K562 (cell line): ENCODE results near the gene THYN1. TPM values are rescaled to one million over a fixed set of nuclear protein-coding genes. Genes with fewer than 3 reads are reported as not detected.

Source experiments
- MEIS2 ChIP-seq: fragments of 450-650 bp; IDR thresholded peaks from 2 replicates; pipeline ENCODE4 v1.6.1; 2014; ENCODE audit warnings: mild to moderate bottlenecking; ENCODE audit not compliant: partially characterized antibody
- MXI1 ChIP-seq: IDR thresholded peaks from 2 replicates; pipeline ENCODE4 v1.6.1; 2011; ENCODE audit warnings: low read depth, mild to moderate bottlenecking, improper control_type of control experiment, low read length
- NFRKB ChIP-seq: fragments of 450-650 bp; IDR thresholded peaks from 2 replicates; pipeline ENCODE4 v1.6.1; 2016; ENCODE audit warnings: low read depth
- RBBP5 ChIP-seq: fragments of 200-600 bp; sonication (generic); IDR thresholded peaks from 2 replicates; pipeline ENCODE4 v1.6.1; 2012; ENCODE audit warnings: borderline replicate concordance, mild to moderate bottlenecking, low read length, control low read depth, inconsistent platforms; ENCODE audit not compliant: insufficient read depth, poor library complexity, severe bottlenecking
- SIN3A ChIP-seq, 2 experiments: fragments of 150-350 bp in 1 of 2; IDR thresholded peaks; 2 replicates each; pipeline ENCODE4 v1.6.1; 2011 to 2016; ENCODE audit warnings: borderline replicate concordance in 2 of 2, low read depth in 2 of 2, low read length in 2 of 2, mild to moderate bottlenecking in 2 of 2, moderate library complexity in 2 of 2; ENCODE audit not compliant: control insufficient read depth in 1 of 2
- YBX1 ChIP-seq: fragments of 450-650 bp; IDR thresholded peaks from 2 replicates; pipeline ENCODE4 v1.7.1; 2016; ENCODE audit warnings: mild to moderate bottlenecking
- polyA plus RNA-seq, 8 experiments: library from polyadenylated mRNA; depleted of rRNA in 4 of 8; stranded (reverse) in 5 of 8; unstranded in 3 of 8; fragments of >200 nt; fragmentation: Nextera tagmentation in 2 of 8; fragmentation: Illumina TruSeq in 1 of 8; extraction: Ambion mirVana in 2 of 8; extraction: Trizol in 1 of 8; gene quantifications; 2 replicates each; pipeline versions ENCODE4 v1.2.1 to v1.2.3, GENCODE V29; 2011 to 2014; ENCODE audit warnings: inconsistent platforms in 1 of 8, missing spikeins in 1 of 8
- total RNA-seq, 7 experiments: library from RNA; depleted of rRNA in 6 of 7; stranded (reverse); fragments of >200 nt in 6 of 7; fragmentation: Illumina TruSeq in 2 of 7; extraction: Trizol in 2 of 7; gene quantifications; 2 replicates each; pipeline versions ENCODE4 v1.2.1 to v1.2.3, GENCODE V29; 2011 to 2021; ENCODE audit warnings: low replicate concordance in 1 of 7
- TF ChIP-seq, protein P1 (sequence below): conservative IDR thresholded peaks from 2 replicates; pipeline ENCODE4 v1.6.1; 2011; ENCODE audit warnings: low read depth, mild to moderate bottlenecking, low read length; ENCODE audit not compliant: control insufficient read depth
- TF ChIP-seq, protein P2 (sequence below): fragments of 250-450 bp; sonication (Bioruptor Pico); IDR thresholded peaks from 2 replicates; pipeline ENCODE4 v1.4.0; 2020; ENCODE audit warnings: mild to moderate bottlenecking, moderate library complexity
- TF ChIP-seq, protein P3 (sequence below): fragments of 450-650 bp; IDR thresholded peaks from 2 replicates; pipeline ENCODE4 v1.6.1; 2016; ENCODE audit warnings: mild to moderate bottlenecking, moderate library complexity

The THYN1 gene
- total and polyA plus RNA-seq, 9 of the 15 experiments (the other 6 are each of a cell fraction or from before 2014, with no cell fraction given), result 54.9 to 279 (median 104) TPM

DNA sequence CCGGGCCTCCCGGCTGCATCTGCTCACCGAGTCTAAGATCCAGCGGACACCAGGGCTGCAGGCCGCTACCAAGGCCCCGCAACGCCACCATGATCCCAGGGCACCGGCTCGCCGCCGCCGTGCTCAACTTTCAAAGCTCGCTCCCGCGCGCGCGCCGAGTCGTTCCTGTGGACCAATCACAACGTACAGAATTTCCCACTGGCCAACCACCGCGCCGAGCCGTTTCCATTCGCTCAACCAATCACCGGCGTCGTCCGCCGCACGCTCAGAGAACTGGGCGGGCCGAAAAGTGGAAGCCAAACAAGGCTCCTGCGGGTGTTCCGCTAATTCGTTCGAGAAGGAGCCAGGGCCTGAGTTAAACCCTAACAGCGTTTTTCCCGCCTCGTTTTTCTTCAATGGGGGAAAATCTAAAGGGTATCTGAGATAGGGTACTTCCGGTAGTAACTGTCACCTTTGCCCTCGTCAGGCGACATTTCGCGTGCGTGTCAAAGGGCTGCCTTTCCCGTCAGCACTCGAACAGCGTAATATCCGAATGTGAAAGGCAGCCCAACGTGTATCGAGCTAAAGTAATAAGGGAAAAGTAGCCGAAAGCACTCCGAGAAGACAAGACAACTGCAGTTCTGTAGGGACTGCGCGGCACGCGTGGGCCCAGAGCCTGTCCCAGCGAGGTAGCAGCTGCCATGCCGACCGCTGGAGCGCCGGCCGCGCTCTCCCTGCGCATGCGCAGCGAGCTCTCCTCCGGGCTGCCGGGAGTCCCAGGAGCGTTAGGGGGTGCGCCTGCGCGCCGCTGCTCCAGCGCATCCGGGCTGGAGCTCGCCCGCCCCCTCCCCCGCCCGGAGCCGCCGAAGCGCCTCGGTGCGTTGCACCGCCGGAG, 29.1 kb downstream of the THYN1 start, which contains the start of the genes NCAPD3 and VPS26B (continued):
- TF ChIP-seq, protein P1, sequence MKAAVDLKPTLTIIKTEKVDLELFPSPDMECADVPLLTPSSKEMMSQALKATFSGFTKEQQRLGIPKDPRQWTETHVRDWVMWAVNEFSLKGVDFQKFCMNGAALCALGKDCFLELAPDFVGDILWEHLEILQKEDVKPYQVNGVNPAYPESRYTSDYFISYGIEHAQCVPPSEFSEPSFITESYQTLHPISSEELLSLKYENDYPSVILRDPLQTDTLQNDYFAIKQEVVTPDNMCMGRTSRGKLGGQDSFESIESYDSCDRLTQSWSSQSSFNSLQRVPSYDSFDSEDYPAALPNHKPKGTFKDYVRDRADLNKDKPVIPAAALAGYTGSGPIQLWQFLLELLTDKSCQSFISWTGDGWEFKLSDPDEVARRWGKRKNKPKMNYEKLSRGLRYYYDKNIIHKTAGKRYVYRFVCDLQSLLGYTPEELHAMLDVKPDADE, result 0 out of 2 replicates have a peak, but pooled peaks have one; percentile 49
- peak; percentile 35 for TF ChIP-seq RBBP5
- TF ChIP-seq NFRKB, result peak; percentile 73; the same call in 1 of the 2 replicates
- no peak for TF ChIP-seq YBX1
- TF ChIP-seq SIN3A (IDR thresholded peaks at IDR 0.05; ENCODE audit: borderline replicate concordance in 2 of 2, control insufficient read depth in 1 of 2, low read depth in 2 of 2, low read length in 2 of 2), result peak; percentile 56 to 86; a peak in 2 of 4 replicates
- TF ChIP-seq, protein P2, sequence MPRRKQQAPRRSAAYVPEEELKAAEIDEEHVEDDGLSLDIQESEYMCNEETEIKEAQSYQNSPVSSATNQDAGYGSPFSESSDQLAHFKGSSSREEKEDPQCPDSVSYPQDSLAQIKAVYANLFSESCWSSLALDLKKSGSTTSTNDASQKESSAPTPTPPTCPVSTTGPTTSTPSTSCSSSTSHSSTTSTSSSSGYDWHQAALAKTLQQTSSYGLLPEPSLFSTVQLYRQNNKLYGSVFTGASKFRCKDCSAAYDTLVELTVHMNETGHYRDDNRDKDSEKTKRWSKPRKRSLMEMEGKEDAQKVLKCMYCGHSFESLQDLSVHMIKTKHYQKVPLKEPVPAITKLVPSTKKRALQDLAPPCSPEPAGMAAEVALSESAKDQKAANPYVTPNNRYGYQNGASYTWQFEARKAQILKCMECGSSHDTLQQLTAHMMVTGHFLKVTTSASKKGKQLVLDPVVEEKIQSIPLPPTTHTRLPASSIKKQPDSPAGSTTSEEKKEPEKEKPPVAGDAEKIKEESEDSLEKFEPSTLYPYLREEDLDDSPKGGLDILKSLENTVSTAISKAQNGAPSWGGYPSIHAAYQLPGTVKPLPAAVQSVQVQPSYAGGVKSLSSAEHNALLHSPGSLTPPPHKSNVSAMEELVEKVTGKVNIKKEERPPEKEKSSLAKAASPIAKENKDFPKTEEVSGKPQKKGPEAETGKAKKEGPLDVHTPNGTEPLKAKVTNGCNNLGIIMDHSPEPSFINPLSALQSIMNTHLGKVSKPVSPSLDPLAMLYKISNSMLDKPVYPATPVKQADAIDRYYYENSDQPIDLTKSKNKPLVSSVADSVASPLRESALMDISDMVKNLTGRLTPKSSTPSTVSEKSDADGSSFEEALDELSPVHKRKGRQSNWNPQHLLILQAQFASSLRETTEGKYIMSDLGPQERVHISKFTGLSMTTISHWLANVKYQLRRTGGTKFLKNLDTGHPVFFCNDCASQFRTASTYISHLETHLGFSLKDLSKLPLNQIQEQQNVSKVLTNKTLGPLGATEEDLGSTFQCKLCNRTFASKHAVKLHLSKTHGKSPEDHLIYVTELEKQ, result no peak
- peak; percentile 98 for TF ChIP-seq MEIS2
- TF ChIP-seq, protein P3, sequence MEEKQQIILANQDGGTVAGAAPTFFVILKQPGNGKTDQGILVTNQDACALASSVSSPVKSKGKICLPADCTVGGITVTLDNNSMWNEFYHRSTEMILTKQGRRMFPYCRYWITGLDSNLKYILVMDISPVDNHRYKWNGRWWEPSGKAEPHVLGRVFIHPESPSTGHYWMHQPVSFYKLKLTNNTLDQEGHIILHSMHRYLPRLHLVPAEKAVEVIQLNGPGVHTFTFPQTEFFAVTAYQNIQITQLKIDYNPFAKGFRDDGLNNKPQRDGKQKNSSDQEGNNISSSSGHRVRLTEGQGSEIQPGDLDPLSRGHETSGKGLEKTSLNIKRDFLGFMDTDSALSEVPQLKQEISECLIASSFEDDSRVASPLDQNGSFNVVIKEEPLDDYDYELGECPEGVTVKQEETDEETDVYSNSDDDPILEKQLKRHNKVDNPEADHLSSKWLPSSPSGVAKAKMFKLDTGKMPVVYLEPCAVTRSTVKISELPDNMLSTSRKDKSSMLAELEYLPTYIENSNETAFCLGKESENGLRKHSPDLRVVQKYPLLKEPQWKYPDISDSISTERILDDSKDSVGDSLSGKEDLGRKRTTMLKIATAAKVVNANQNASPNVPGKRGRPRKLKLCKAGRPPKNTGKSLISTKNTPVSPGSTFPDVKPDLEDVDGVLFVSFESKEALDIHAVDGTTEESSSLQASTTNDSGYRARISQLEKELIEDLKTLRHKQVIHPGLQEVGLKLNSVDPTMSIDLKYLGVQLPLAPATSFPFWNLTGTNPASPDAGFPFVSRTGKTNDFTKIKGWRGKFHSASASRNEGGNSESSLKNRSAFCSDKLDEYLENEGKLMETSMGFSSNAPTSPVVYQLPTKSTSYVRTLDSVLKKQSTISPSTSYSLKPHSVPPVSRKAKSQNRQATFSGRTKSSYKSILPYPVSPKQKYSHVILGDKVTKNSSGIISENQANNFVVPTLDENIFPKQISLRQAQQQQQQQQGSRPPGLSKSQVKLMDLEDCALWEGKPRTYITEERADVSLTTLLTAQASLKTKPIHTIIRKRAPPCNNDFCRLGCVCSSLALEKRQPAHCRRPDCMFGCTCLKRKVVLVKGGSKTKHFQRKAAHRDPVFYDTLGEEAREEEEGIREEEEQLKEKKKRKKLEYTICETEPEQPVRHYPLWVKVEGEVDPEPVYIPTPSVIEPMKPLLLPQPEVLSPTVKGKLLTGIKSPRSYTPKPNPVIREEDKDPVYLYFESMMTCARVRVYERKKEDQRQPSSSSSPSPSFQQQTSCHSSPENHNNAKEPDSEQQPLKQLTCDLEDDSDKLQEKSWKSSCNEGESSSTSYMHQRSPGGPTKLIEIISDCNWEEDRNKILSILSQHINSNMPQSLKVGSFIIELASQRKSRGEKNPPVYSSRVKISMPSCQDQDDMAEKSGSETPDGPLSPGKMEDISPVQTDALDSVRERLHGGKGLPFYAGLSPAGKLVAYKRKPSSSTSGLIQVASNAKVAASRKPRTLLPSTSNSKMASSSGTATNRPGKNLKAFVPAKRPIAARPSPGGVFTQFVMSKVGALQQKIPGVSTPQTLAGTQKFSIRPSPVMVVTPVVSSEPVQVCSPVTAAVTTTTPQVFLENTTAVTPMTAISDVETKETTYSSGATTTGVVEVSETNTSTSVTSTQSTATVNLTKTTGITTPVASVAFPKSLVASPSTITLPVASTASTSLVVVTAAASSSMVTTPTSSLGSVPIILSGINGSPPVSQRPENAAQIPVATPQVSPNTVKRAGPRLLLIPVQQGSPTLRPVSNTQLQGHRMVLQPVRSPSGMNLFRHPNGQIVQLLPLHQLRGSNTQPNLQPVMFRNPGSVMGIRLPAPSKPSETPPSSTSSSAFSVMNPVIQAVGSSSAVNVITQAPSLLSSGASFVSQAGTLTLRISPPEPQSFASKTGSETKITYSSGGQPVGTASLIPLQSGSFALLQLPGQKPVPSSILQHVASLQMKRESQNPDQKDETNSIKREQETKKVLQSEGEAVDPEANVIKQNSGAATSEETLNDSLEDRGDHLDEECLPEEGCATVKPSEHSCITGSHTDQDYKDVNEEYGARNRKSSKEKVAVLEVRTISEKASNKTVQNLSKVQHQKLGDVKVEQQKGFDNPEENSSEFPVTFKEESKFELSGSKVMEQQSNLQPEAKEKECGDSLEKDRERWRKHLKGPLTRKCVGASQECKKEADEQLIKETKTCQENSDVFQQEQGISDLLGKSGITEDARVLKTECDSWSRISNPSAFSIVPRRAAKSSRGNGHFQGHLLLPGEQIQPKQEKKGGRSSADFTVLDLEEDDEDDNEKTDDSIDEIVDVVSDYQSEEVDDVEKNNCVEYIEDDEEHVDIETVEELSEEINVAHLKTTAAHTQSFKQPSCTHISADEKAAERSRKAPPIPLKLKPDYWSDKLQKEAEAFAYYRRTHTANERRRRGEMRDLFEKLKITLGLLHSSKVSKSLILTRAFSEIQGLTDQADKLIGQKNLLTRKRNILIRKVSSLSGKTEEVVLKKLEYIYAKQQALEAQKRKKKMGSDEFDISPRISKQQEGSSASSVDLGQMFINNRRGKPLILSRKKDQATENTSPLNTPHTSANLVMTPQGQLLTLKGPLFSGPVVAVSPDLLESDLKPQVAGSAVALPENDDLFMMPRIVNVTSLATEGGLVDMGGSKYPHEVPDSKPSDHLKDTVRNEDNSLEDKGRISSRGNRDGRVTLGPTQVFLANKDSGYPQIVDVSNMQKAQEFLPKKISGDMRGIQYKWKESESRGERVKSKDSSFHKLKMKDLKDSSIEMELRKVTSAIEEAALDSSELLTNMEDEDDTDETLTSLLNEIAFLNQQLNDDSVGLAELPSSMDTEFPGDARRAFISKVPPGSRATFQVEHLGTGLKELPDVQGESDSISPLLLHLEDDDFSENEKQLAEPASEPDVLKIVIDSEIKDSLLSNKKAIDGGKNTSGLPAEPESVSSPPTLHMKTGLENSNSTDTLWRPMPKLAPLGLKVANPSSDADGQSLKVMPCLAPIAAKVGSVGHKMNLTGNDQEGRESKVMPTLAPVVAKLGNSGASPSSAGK, result peak; percentile 92
- peak; percentile 78; the same call in 1 of the 2 replicates for TF ChIP-seq MXI1
